ENCODE data around the gene RAPGEF5. TPM values are rescaled to one million over a fixed set of nuclear protein-coding genes. Genes with fewer than 3 reads are reported as not detected.

RAPGEF5 gene
- polyA plus RNA-seq, 1 donor, result 14.6 TPM

GRCh38 chr7:22302951-22303423 lies 54.0 kb downstream of the RAPGEF5 start:
- DNase-seq, result no peak

- no peak for DNase-seq
Observed at GRCh38 chr7:22302193-22302592, 54.8 kb downstream of the RAPGEF5 start.

- DNase-seq, result no peak
Observed at GRCh38 chr7:22301790-22302189, 55.2 kb downstream of the RAPGEF5 start.

GRCh38 chr7:22300839-22301238 lies 56.1 kb downstream of the RAPGEF5 start:
- DNase-seq, result no peak

GRCh38 chr7:22296916-22297315 lies 60.0 kb downstream of the RAPGEF5 start:
- DNase-seq, result no peak

GRCh38 chr7:22296265-22296566 lies 60.7 kb downstream of the RAPGEF5 start:
- no peak for DNase-seq

GRCh38 chr7:22295402-22296264 lies 61.3 kb downstream of the RAPGEF5 start:
- no peak for DNase-seq

GRCh38 chr7:22292531-22292930 lies 64.4 kb downstream of the RAPGEF5 start:
- DNase-seq, result no peak

GRCh38 chr7:22291977-22292376 lies 65.0 kb downstream of the RAPGEF5 start:
- DNase-seq, result no peak

GRCh38 chr7:22288202-22288601 lies 68.8 kb downstream of the RAPGEF5 start:
- no peak for DNase-seq

- no peak for DNase-seq
Observed at GRCh38 chr7:22287412-22287811, 69.5 kb downstream of the RAPGEF5 start.

- DNase-seq, result no peak
Observed at GRCh38 chr7:22286436-22286835, 70.5 kb downstream of the RAPGEF5 start.

GRCh38 chr7:22281481-22281880 lies 75.5 kb downstream of the RAPGEF5 start:
- no peak for DNase-seq

GRCh38 chr7:22280031-22280430 lies 76.9 kb downstream of the RAPGEF5 start:
- no peak for DNase-seq

- no peak for DNase-seq
Observed at GRCh38 chr7:22278660-22279059, 78.3 kb downstream of the RAPGEF5 start.

GRCh38 chr7:22277375-22277774 lies 79.6 kb downstream of the RAPGEF5 start:
- no peak for DNase-seq

GRCh38 chr7:22275661-22276060 lies 81.3 kb downstream of the RAPGEF5 start:
- DNase-seq, result no peak

GRCh38 chr7:22271311-22271710 lies 85.6 kb downstream of the RAPGEF5 start:
- DNase-seq, result no peak

- no peak for DNase-seq
Observed at GRCh38 chr7:22270371-22270770, 86.6 kb downstream of the RAPGEF5 start.

GRCh38 chr7:22269963-22270362 lies 87.0 kb downstream of the RAPGEF5 start:
- no peak for DNase-seq

- no peak for DNase-seq
Observed at GRCh38 chr7:22268884-22269421, 88.0 kb downstream of the RAPGEF5 start.

- no peak for DNase-seq
Observed at GRCh38 chr7:22267930-22268615, 88.9 kb downstream of the RAPGEF5 start.

- no peak for DNase-seq
Observed at GRCh38 chr7:22262538-22262937, 94.4 kb downstream of the RAPGEF5 start.
